GM12878 (cell line): ENCODE measurements around the gene GBX1.

Experiments
- CREB1 ChIP-seq: IDR thresholded peaks from 2 replicates; pipeline ENCODE4 v1.6.1; 2012; ENCODE audit warnings: low read depth, mild to moderate bottlenecking, inconsistent platforms
- SMC3 ChIP-seq: IDR thresholded peaks from 2 replicates; pipeline ENCODE4 v1.6.1; 2011; ENCODE audit warnings: low read length, improper control_type of control experiment, borderline replicate concordance

DNA sequence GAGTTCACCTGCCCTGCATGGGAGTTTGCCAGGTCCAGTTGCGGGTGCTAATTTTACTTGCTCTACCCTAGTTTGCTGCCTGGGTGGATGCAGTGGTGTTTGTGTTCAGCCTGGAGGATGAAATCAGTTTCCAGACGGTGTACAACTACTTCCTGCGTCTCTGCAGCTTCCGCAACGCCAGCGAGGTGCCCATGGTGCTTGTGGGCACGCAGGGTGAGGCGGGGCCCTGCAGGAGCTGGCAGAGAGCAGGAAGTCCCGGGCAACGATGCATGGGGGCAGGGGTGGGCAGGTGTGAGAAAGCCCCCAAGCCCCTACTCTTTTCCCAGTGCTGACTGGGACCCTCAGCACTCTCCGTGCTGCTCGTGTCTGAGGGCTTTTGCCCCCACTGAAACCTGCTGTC, 49.9 kb downstream of the GBX1 start:
- no peak for TF ChIP-seq CREB1
- no peak for TF ChIP-seq SMC3
